HCT116 (cell line): ENCODE data around the gene EGFL6. TPM values are rescaled to one million over a fixed set of nuclear protein-coding genes. Genes with fewer than 3 reads are reported as not detected.
A peak's percentile ranks its signal among the peaks of the same experiment; 100 is the strongest.

ENCODE experiments used
- ATAC-seq: fragments of 200-7000 bp; cut with Tn5 transposase; 2 replicates; pipeline ENCODE4 v1.9.1; 2020; ENCODE audit warnings: mild to moderate bottlenecking, moderate library complexity
- BruUV-seq: library from RNA; stranded (reverse); fragments of 400-500 nt; replicated peaks from 2 replicates; lab custom pipeline; 2021; lab: Mats Ljungman, UMichigan
- CTCF ChIA-PET: fragments of 300-600 bp; sonication (Branson Sonifier 250); formaldehyde crosslinking; loops from one replicate; lab custom pipeline; 2021; ENCODE audit warnings: antibody characterized with exemption; lab: Charles Lee
- POLR2A ChIA-PET: fragments of 300-600, 350-600 bp; sonication (Branson Sonifier 250); formaldehyde crosslinking; loops from one replicate; lab custom pipeline; 2021; ENCODE audit warnings: antibody characterized with exemption; lab: Charles Lee
- RAD21 ChIA-PET, 2 experiments: fragments of 300-600 bp; sonication (Branson Sonifier 250); formaldehyde crosslinking; loops; one replicate each; lab custom pipeline; 2023; ENCODE audit warnings: low total read pairs in 2 of 2; ENCODE audit not compliant: uncharacterized antibody in 2 of 2, unreplicated experiment in 2 of 2, low non-redundant PET in 1 of 2; lab: Charles Lee
- DNase-seq: peaks from one replicate; pipeline ENCODE4 v3.0.0-alpha.2; 2010; ENCODE audit warnings: low read depth, low spot score
- H2AFZ ChIP-seq: fragments of 200-600 bp; shearing (Covaris generic), sonication (generic); 2 replicates; pipeline ENCODE4 v1.6.1; 2017; ENCODE audit warnings: low read depth, mixed run types, mixed read lengths, antibody characterized with exemption, low read length; ENCODE audit not compliant: poor library complexity, severe bottlenecking
- H3K27ac ChIP-seq: 2 replicates; pipeline ENCODE4 v1.5.1; 2012; ENCODE audit warnings: low read depth, low read length
- H3K27me3 ChIP-seq: fragments of 200-600 bp; sonication (generic); 2 replicates; pipeline ENCODE4 v1.6.1; 2016; ENCODE audit warnings: mixed run types, low read length, mixed read lengths; ENCODE audit not compliant: insufficient read depth
- H3K36me3 ChIP-seq, 2 experiments: fragments of 200-500 bp in 1 of 2; fragments of 200-600 bp in 1 of 2; sonication (Bioruptor generic) in 1 of 2; sonication (generic) in 1 of 2; 2 replicates each; pipeline versions ENCODE4 v1.5.1 to v1.6.1; 2014 to 2016; ENCODE audit warnings: low read length in 2 of 2, inconsistent platforms in 1 of 2, mixed read lengths in 1 of 2, mixed run types in 1 of 2; ENCODE audit not compliant: insufficient read depth in 2 of 2, control insufficient read depth in 1 of 2
- H3K4me1 ChIP-seq, 2 experiments: fragments of 200-600 bp in 1 of 2; sonication (generic) in 1 of 2; 2 replicates each; pipeline versions ENCODE4 v1.5.1 to v1.6.1; 2012 to 2017; ENCODE audit warnings: low read length in 2 of 2, inconsistent platforms in 1 of 2, mild to moderate bottlenecking in 1 of 2, mixed read lengths in 1 of 2, mixed run types in 1 of 2, moderate library complexity in 1 of 2; ENCODE audit not compliant: insufficient read depth in 2 of 2, control insufficient read depth in 1 of 2
- H3K4me2 ChIP-seq: fragments of 200-600 bp; sonication (generic); 2 replicates; pipeline ENCODE4 v1.6.1; 2017; ENCODE audit warnings: mixed run types, low read length, mixed read lengths
- H3K4me3 ChIP-seq, 2 experiments: fragments of 200-600 bp in 1 of 2; sonication (generic) in 1 of 2; replicated peaks in 1 of 2; 2 replicates each; pipeline ENCODE4 v1.5.1; 2011 to 2016; ENCODE audit warnings: low read length in 2 of 2, control low read depth in 1 of 2, low read depth in 1 of 2, mild to moderate bottlenecking in 1 of 2, mixed read lengths in 1 of 2, mixed run types in 1 of 2
- H3K79me2 ChIP-seq: fragments of 200-600 bp; sonication (generic); 2 replicates; pipeline ENCODE4 v1.6.1; 2017; ENCODE audit warnings: mild to moderate bottlenecking, mixed run types, low read length, moderate library complexity, mixed read lengths; ENCODE audit not compliant: insufficient read depth
- H3K9ac ChIP-seq: fragments of 200-600 bp; sonication (generic); 2 replicates; pipeline ENCODE4 v1.6.1; 2016; ENCODE audit warnings: low read length, mixed read lengths
- H3K9me2 ChIP-seq: fragments of 200-600 bp; sonication (generic), shearing (Covaris generic); 2 replicates; pipeline ENCODE4 v1.6.1; 2017; ENCODE audit warnings: mixed run types, mild to moderate bottlenecking, moderate library complexity; ENCODE audit not compliant: insufficient read depth
- H3K9me3 ChIP-seq, 2 experiments: fragments of 200-500 bp in 1 of 2; fragments of 200-600 bp in 1 of 2; sonication (Bioruptor generic) in 1 of 2; sonication (generic) in 1 of 2; 2 replicates each; pipeline ENCODE4 v1.6.1; 2014 to 2017; ENCODE audit warnings: low read length in 2 of 2, mixed read lengths in 2 of 2, inconsistent platforms in 1 of 2, low read depth in 1 of 2, mild to moderate bottlenecking in 1 of 2, mixed run types in 1 of 2, moderate library complexity in 1 of 2; ENCODE audit not compliant: control insufficient read depth in 1 of 2, insufficient read depth in 1 of 2
- H4K20me1 ChIP-seq: fragments of 200-600 bp; sonication (generic), shearing (Covaris generic); 2 replicates; pipeline ENCODE4 v1.6.1; 2017; ENCODE audit warnings: mixed run types, mild to moderate bottlenecking, moderate library complexity; ENCODE audit not compliant: insufficient read depth
- CBX3 ChIP-seq: IDR thresholded peaks from 2 replicates; pipeline ENCODE4 v1.6.1; 2012; ENCODE audit warnings: low read depth
- CEBPB ChIP-seq: IDR thresholded peaks from 2 replicates; pipeline ENCODE4 v1.6.1; 2012; ENCODE audit warnings: low read depth
- EGR1 ChIP-seq: IDR thresholded peaks from 2 replicates; pipeline ENCODE4 v1.6.1; 2012; ENCODE audit warnings: low read depth
- ELF1 ChIP-seq: IDR thresholded peaks from 2 replicates; pipeline ENCODE4 v1.6.1; 2012; ENCODE audit warnings: low read depth, borderline replicate concordance
- EZH2 ChIP-seq: fragments of 200-600 bp; sonication (generic); IDR thresholded peaks from 2 replicates; pipeline ENCODE4 v1.6.1; 2017; ENCODE audit warnings: antibody characterized with exemption, mixed run types
- EZH2phosphoT487 ChIP-seq: fragments of 200-600 bp; IDR thresholded peaks from 2 replicates; pipeline ENCODE4 v1.6.1; 2018; ENCODE audit warnings: antibody characterized with exemption, borderline replicate concordance
- FOSL1 ChIP-seq: IDR thresholded peaks from 2 replicates; pipeline ENCODE4 v1.6.1; 2012; ENCODE audit warnings: low read depth
- JUND ChIP-seq: IDR thresholded peaks from 2 replicates; pipeline ENCODE4 v1.6.1; 2012
- POLR2AphosphoS5 ChIP-seq: IDR thresholded peaks from 2 replicates; pipeline ENCODE4 v1.6.1; 2011; ENCODE audit warnings: mild to moderate bottlenecking, low read depth, low read length, moderate library complexity
- RAD21 ChIP-seq: IDR thresholded peaks from 2 replicates; pipeline ENCODE4 v1.6.1; 2012; ENCODE audit warnings: low read depth, mild to moderate bottlenecking
- REST ChIP-seq: IDR thresholded peaks from 2 replicates; pipeline ENCODE4 v1.6.1; 2012; ENCODE audit warnings: low read depth
- SIN3A ChIP-seq: IDR thresholded peaks from 2 replicates; pipeline ENCODE4 v1.6.1; 2012; ENCODE audit warnings: low read depth
- SP1 ChIP-seq: IDR thresholded peaks from 2 replicates; pipeline ENCODE4 v1.6.1; 2012; ENCODE audit warnings: low read depth
- SRF ChIP-seq: IDR thresholded peaks from 2 replicates; pipeline ENCODE4 v1.6.1; 2012; ENCODE audit warnings: low read depth
- TCF7L2 ChIP-seq: IDR thresholded peaks from 2 replicates; pipeline ENCODE4 v1.7.0; 2011; ENCODE audit warnings: borderline replicate concordance, inconsistent platforms; ENCODE audit not compliant: insufficient read depth, insufficient read length; ENCODE audit errors: extremely low read depth
- YY1 ChIP-seq: IDR thresholded peaks from 2 replicates; pipeline ENCODE4 v1.6.1; 2011; ENCODE audit warnings: low read length, low read depth, moderate library complexity, mild to moderate bottlenecking; ENCODE audit not compliant: insufficient replicate concordance; ENCODE audit errors: extremely low read depth
- ZFX ChIP-seq: fragments of 450-650 bp; IDR thresholded peaks from 2 replicates; pipeline ENCODE4 v1.6.1; 2017
- ZNF274 ChIP-seq: fragments of 200-500 bp; sonication (Bioruptor generic); IDR thresholded peaks from 2 replicates; pipeline ENCODE4 v1.6.1; 2014; ENCODE audit warnings: mild to moderate bottlenecking, low read depth, low read length, inconsistent platforms
- intact Hi-C: fragments of 100-400 bp; cut with micrococcal nuclease; formaldehyde crosslinking; loops from 2 replicates; pipeline ENCODE4 v1.10.0; 2022
- total RNA-seq: library from RNA; stranded (reverse); gene quantifications from one replicate; pipeline ENCODE4 v1.2.1, GENCODE V29; 2021; ENCODE audit not compliant: unreplicated experiment
- TF ChIP-seq, protein P1 (sequence below): IDR thresholded peaks from 2 replicates; pipeline ENCODE4 v1.6.1; 2011; ENCODE audit warnings: mild to moderate bottlenecking, low read length, moderate library complexity; ENCODE audit not compliant: insufficient replicate concordance; ENCODE audit errors: extremely low read depth
- TF ChIP-seq, protein P2 (sequence below), 3 experiments: fragments of 200-600 bp in 1 of 3; sonication (generic) in 1 of 3; IDR thresholded peaks in 2 of 3; conservative IDR thresholded peaks in 1 of 3; 2 replicates each; pipeline ENCODE4 v1.5.1; 2012 to 2017; ENCODE audit warnings: low read depth in 2 of 3, low read length in 2 of 3, antibody characterized with exemption in 1 of 3, borderline replicate concordance in 1 of 3, control low read depth in 1 of 3, mild to moderate bottlenecking in 1 of 3, mixed read lengths in 1 of 3, mixed run types in 1 of 3, moderate library complexity in 1 of 3; ENCODE audit not compliant: insufficient read depth in 1 of 3
- TF ChIP-seq, protein P3 (sequence below): IDR thresholded peaks from 2 replicates; pipeline ENCODE4 v1.6.1; 2012

Gene EGFL6
- total RNA-seq, 1 experiment from 2014 or later: not detected

DNA sequence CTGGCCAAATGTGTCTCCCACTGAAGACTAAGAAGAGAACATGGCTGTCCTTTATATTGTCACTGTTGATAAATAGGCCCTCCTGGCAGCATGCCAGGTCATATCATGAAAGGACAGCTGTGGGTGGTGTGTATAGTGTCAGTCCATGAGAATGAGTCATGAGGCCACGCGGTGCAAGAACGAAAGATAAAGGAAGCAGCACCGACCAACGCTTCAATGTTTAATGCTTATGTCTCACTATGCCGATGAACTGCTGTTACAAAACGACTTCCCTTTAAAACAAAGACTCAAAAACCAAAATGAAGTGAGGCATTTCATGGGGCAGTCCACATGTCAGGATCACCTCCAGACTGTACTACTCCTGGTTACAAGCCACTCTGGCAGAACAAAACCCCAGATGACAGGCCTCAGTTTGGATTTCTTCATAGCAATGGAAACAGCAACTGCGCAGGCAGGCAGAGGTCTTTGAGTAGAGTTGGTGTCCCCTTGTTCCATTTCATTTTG, 78.4 kb downstream of the EGFL6 start:
- no peak overlapping the region for H3K4me3 ChIP-seq
- H4K20me1 ChIP-seq: no peaks in the 10 kb centered on the region
- peak overlapping the region; percentile 90 for H2AFZ ChIP-seq
- no peaks in the 10 kb centered on the region for H3K36me3 ChIP-seq
- peak; percentile 74 for ATAC-seq
- H3K4me1 ChIP-seq: peaks cover 7 to 20% of the 10 kb centered on the region in 2 experiments; a peak in 3 of 4 replicates
- H3K9ac ChIP-seq: no peak overlapping the region
- no peak overlapping the region for H3K27ac ChIP-seq
- BruUV-seq: no TSS peak
- intact Hi-C loops: loop anchor here (10.0 kb wide), 1 partner anchor 703 kb away; no protein-coding TSS in a partner anchor
- H3K9me3 ChIP-seq: no peaks in the 10 kb centered on the region
- RAD21 ChIA-PET: no interaction called here
- H3K79me2 ChIP-seq: no peaks in the 10 kb centered on the region
- CTCF ChIA-PET: interaction anchor here (3.5 kb wide), 1 partner anchor 140 kb away, joined by 43 read pairs; no protein-coding TSS in a partner anchor
- H3K4me2 ChIP-seq: peak overlapping the region; percentile 51
- no peaks in the 10 kb centered on the region for H3K27me3 ChIP-seq
- no peaks in the 10 kb centered on the region for H3K9me2 ChIP-seq
- POLR2A ChIA-PET: no interaction called here
- DNase-seq: peak; percentile 57
- TF ChIP-seq, protein P1, sequence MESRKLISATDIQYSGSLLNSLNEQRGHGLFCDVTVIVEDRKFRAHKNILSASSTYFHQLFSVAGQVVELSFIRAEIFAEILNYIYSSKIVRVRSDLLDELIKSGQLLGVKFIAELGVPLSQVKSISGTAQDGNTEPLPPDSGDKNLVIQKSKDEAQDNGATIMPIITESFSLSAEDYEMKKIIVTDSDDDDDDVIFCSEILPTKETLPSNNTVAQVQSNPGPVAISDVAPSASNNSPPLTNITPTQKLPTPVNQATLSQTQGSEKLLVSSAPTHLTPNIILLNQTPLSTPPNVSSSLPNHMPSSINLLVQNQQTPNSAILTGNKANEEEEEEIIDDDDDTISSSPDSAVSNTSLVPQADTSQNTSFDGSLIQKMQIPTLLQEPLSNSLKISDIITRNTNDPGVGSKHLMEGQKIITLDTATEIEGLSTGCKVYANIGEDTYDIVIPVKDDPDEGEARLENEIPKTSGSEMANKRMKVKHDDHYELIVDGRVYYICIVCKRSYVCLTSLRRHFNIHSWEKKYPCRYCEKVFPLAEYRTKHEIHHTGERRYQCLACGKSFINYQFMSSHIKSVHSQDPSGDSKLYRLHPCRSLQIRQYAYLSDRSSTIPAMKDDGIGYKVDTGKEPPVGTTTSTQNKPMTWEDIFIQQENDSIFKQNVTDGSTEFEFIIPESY: no peak
- TF ChIP-seq FOSL1 (peak; percentile 59), POLR2AphosphoS5 (0 out of 2 replicates have a peak, but pooled peaks have one; percentile 22), JUND (peak; percentile 53), YY1 (no peak), SRF (no peak), CEBPB (peak; percentile 15; the same call in 1 of the 2 replicates), ZFX (no peak), RAD21 (no peak), REST (no peak), EGR1 (0 out of 2 replicates have a peak, but pooled peaks have one; percentile 20), SIN3A (peak; percentile 56), ELF1 (no peak), CBX3 (peak; percentile 36; the same call in 1 of the 2 replicates), EZH2phosphoT487 (no peak), EZH2 (no peak), TCF7L2 (peak; percentile 85), ZNF274 (no peak), SP1 (peak; percentile 44)
- TF ChIP-seq, protein P2, sequence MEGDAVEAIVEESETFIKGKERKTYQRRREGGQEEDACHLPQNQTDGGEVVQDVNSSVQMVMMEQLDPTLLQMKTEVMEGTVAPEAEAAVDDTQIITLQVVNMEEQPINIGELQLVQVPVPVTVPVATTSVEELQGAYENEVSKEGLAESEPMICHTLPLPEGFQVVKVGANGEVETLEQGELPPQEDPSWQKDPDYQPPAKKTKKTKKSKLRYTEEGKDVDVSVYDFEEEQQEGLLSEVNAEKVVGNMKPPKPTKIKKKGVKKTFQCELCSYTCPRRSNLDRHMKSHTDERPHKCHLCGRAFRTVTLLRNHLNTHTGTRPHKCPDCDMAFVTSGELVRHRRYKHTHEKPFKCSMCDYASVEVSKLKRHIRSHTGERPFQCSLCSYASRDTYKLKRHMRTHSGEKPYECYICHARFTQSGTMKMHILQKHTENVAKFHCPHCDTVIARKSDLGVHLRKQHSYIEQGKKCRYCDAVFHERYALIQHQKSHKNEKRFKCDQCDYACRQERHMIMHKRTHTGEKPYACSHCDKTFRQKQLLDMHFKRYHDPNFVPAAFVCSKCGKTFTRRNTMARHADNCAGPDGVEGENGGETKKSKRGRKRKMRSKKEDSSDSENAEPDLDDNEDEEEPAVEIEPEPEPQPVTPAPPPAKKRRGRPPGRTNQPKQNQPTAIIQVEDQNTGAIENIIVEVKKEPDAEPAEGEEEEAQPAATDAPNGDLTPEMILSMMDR (IDR thresholded peaks at IDR 0.05 in 2 of 3, conservative IDR thresholded peaks at IDR 0.05 in 1 of 3; ENCODE audit: borderline replicate concordance in 1 of 3, insufficient read depth in 1 of 3, low read depth in 2 of 3, low read length in 2 of 3): no peak
- TF ChIP-seq, protein P3, sequence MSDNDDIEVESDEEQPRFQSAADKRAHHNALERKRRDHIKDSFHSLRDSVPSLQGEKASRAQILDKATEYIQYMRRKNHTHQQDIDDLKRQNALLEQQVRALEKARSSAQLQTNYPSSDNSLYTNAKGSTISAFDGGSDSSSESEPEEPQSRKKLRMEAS: peak; percentile 70
